ENCODE data around the gene HIF3A.
"Not testable (repeated sequence)": the region's sequence is repeated elsewhere in the genome, so short reads cannot be mapped to it uniquely, and the experiment has no call there.

Gene HIF3A

GRCh38 chr19:46361915-46362314, 65.1 kb downstream of the HIF3A start:
- DNase-seq (ENCODE audit: low spot score), result no peak

DNA sequence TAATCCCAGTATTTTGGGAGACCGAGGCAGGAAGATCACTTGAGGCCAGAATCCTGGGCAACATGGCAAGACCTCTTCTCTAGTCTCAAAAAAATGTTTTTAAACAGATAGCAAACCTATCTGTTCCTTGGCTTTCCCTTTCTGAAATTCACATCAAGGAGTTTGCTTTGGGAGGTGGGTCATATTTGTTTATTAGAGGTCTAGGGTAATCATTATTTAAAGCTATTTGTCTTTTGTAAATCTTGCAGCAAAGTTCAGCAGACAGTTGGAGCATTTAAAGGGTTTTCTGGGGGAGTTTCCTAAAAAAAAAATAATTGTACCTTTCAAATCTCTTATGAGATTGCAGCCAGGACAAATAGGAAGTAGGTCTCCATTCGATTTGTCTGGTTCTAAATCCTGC, 67.5 kb downstream of the HIF3A start:
- no peak for DNase-seq (ENCODE audit: low spot score)

DNA sequence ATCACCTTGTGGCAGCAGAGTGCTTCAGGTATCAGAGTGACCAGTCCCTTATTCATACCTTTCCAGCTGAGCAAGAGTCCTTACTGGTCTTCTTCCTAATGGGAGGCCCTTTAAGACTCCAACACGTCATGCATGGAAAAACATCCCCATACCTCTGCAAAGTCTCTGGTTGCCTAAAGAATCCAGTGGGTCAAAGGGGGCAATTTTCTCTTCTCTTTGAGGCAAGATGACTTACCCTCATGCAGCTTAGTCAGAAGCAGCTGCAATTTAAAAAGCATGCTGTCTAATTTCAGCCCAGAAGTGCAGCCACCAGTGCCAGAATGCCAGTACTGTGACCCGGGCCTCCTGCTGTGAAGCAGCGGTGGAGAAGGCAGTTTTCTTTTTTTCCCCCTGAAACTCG, 68.7 kb downstream of the HIF3A start:
- no peak for DNase-seq (ENCODE audit: low spot score)

DNA sequence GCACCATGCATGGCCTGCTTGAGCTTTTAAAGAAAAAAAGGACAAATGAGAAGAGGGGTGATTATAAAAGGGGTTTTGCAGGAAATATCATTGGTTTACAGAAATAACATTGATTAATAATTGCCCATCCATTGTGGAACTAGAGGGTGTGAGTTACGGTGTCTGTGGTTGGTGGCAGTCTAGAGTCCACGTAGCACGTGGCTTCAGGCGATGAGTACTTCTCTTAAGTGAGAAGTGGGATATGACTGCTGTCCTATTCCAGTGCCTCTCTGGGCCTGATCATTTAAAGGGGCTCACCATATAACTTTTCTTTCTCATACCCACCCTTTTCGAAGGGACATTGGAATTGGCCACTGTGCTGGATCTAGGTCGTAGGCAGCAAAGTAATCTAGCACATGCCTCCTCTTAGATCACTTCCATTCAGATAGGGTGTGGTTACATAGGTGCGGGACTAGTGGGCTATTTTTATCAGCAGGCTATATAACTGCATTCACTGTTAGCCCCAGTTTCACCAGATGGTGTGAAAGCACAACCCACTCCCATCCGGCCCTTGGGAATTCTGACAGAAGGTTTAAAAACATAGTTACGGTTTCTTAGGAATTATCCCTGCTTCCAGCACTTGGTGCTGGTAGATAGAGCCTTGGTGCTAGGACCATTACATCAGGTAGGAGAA, 69.9 kb downstream of the HIF3A start:
- DNase-seq (ENCODE audit: low spot score), result no peak

DNA sequence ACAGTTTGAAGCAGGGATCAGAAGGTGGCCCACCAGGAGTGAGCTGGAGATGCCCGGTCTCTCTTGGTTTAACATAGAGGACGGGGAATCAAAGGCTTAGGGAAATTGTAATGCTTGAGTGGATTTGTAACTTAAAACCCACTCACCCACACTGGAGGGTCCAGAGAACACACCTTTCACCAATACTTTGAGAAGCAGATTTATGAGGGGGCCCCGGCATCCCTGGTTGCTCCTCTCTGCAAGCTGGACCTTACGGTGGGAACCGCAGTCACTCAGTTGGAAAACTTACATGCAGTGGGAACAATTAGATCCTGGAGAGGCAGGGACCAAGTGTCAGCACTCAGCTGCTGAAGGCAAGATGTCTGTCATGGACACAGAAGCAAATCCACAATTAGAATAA, 70.6 kb downstream of the HIF3A start:
- DNase-seq (ENCODE audit: low spot score), result no peak

DNA sequence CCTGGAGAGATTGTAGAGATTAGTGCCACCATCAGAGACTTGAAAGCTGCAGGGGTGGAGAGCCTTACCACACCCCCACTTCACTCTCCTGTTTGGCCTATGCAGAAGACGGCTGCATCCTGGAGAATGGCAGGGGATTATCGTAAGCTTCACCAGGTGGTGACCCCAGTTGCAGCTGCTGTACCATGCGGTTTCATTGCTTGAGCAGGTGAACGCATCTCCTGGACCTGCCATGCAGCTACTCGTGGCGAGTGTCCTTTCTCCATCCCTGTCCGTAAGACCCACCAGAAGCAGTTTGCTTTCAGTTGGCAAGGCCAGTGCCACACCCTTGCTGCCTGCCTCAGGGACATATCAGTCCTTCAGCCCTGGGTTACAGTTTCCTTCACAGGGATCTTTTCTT, 71.3 kb downstream of the HIF3A start:
- no peak for DNase-seq (ENCODE audit: low spot score)

DNA sequence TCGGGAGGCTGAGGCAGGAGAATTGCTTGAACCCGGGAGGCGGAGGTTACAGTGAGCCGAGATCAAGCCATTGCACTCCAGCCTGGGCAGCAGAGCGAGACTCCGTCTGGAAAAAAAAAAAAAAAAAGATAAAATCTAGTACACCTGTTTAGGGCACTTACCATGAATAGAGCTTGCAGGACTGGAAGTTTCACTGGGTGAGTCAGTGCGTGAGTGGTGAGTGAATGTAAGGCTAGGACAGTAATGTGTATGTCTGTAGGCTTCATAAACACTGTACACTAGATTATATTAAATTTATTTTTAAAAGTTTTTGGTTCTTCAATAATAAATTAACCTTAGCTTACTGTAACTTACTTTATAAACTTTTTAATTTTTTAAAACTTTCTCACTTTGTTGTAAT, 73.0 kb downstream of the HIF3A start:
- DNase-seq (ENCODE audit: low spot score), result no peak

DNA sequence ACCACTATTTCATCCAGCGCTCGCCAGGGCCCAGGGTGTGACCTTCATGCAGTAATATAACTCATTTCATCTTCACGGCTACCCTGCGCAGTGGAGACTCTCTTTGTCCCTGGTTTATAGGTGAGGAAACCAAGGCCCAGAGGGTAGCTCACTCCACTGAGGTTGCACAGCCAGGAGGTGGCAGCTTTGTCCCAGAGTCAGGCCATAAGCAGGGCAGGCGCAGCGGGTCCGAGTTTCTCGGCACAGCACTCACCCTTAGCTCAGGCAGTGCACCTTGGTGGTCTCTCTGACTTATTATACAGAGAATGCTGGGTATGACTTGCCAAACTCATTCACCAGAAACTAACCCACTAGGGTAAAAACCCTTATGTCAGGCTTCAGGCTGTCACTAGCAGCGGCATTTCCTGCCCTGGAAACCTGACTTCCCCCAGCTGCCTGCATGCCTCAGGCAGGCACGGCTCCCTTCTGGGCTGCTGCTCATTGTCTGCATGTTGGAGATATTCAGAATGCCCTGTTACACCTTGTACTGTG, 74.6 kb downstream of the HIF3A start:
- DNase-seq (ENCODE audit: low spot score), result no peak

GRCh38 chr19:46372901-46373490, 76.2 kb downstream of the HIF3A start:
- DNase-seq (ENCODE audit: low spot score), result no peak

DNA sequence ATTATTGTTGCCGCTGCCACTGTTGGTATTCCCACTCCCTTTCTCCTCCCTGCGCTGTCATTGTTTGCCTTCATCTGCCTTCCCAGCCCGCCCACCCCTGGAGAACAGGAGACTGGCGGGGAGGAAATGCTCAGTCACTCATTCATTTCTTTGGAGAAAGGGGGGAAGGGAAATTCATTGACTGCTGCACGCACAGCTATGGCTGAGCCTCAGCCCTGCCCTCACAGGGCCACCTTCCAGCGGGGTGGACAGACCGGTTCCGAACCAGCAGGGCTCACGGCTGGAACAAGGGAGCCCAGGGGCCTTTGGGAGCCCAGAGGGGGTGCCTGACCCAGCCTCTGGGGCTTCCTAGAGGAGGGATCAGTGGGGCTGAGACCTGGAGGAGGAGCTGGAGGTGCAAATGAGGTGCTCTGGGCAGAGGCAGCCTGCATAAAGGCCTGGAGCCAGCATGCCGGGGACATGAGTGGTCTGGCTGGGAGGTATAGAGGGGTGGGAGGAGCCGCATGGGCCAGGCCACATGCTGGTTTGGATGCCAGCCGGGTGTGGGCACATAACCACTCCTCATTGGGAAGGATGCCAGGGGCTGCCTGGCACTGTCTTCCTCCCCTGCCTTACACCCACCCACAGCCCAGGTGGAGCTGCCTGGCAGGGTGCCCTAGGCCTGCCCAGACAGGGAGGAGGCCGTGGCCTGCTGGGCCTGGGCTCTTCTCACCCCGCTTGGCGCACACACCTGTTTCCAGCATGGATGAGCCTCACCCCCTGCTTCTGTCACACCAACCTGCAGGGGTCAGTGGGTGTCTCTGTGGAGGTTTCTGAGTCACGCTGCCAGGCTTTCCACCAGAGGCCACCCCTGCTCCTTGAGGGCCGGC, 76.9 kb downstream of the HIF3A start:
- DNase-seq (ENCODE audit: low spot score), result peak; percentile 69

- DNase-seq (ENCODE audit: low spot score), result no peak
Measured at GRCh38 chr19:46374536-46375475, 78.0 kb downstream of the HIF3A start.

DNA sequence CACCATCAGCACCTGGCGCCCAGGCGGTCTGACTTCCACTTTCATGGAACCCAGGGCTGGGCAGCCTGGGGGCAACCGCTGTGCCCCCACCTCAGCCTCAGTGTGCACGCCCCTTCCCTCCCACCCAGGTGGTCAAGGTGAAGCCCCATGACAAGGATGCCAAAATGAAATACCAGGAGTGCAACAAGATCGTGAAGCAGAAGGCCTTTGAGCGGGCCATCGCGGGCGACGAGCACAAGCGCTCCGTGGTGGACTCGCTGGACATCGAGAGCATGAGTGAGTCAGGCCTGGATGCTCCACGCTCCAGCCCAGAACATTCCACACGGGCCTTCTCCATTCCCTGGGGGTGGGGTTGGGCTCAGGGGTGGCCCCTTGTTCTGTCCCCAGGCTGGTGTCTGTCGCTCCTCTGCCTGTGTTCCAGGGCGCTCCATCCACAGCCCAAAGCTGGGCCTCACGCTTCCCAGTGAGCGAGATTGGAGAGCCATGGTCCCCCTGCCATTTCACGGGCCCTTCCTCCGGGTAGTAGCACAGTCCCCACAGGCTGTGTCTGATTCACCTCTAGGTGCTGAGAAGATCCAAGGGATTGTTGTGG, 78.7 kb downstream of the HIF3A start:
- not testable (repeated sequence) for DNase-seq (ENCODE audit: low spot score)

GRCh38 chr19:46376241-46377153, 79.7 kb downstream of the HIF3A start:
- no peak for DNase-seq (ENCODE audit: low spot score)

GRCh38 chr19:46378268-46378667, 81.4 kb downstream of the HIF3A start:
- DNase-seq (ENCODE audit: low spot score), result no peak

DNA sequence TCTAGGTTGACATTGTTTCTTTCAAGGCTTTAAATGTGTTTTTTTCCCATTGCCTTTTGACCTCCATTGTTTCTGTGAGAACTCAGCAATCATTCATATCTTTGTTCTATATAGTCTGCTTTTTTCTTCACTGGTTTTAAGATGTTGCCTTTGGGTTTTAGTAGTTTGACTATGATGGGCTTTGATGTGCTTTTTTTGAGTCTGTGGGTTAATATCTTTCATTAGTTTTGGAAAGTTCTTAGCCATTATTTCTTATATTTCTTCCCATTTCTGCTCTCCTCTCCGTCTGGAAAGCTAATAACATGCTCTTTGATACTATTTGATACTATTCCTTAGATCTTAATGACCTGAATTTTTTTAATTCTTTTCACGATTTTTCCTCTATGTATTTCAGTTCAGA, 83.8 kb downstream of the HIF3A start:
- no peak for DNase-seq (ENCODE audit: low spot score)

- DNase-seq (ENCODE audit: low spot score), result no peak
Measured at GRCh38 chr19:46381346-46381745, 84.5 kb downstream of the HIF3A start.

DNA sequence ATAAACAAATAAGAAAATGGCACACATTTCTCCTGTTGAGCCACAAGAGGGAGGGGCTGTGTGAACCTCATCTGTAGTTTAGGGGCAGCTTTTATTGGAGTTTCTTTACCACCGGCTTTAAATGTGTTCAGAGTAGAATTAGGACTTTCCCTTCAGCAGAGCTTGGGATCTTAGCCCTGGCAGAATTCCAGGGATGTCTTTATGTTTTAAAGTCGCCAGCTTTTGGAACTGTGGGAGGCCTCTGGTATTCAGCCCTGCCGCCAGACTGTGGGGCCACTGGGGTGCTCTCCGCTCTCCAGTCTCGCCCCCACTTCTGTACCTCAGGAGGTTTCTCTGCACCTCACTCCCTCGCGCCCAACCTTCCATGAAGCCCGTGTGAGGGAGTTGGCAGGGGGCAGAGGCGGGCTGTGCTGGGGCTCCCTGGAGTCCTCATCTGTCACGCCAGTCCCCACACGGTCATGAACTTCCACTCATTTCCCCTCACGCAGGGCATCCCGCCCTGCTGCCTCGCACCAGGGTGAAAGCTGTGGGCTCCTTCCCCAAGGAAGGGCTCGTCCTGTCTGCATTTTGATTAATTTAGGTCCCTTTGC, 85.0 kb downstream of the HIF3A start:
- no peak for DNase-seq (ENCODE audit: low spot score)

DNA sequence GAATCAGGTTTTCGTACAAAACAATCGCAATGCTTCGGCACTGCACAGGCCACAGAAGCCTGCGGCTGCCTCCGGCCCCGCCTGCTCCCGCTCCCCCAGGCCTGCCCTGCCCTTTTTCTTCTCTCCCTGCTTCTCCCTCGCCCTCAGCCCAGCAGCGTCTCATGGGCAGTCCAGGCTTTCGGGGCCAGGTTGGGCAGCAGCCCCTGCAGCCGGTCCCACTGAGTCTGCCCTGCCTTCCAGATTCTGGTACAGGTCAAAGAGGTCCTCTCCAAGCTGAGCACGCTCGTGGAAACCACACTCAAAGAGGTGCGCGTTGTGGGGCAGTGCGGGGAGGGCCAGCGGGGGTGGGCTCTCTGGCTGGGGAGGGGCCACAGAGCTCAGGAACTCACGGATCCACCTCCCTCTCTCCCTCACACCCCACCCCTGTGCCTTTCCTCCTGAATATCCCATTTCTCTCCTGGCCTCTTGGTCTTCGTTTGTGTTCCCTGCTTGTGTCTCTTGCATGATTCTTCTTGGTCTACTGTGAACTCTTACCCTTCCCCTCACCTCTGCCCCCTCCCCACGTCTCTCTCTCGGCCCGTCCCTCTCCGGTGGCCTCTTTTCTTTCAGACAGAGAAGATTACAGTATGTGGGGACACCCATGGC, 86.5 kb downstream of the HIF3A start:
- no peak for DNase-seq (ENCODE audit: low spot score)

DNA sequence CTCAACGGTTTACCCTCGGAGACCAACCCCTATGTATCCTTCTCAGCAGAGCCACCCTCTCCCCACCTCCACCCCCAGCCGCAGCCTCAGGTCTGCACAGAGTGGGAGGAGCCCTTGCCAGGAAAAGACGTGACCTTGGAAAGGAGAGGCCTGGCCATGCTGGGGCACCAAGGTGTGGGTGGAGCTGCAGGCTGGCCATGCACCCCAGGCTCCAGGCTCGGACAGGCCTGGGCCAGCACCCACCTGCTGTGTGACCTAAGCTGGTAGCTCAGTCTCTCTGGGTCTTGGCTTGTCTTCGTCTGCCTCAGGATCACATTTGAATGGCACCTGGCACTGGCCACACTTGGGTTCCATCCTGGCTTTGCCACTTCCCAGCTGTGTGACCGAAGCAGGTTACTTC, 87.0 kb downstream of the HIF3A start:
- no peak for DNase-seq (ENCODE audit: low spot score)
